Activated T-cell treated with anti-CD3 and anti-CD28 coated beads, Interleukin-2, amount 50 U/mL, for 72 hours (primary cell): ENCODE measurements around the gene PTPN3. TPM values are rescaled to one million over a fixed set of nuclear protein-coding genes. Genes with fewer than 3 reads are reported as not detected.
"Not testable (repeated sequence)": the region's sequence is repeated elsewhere in the genome, so short reads cannot be mapped to it uniquely, and the experiment has no call there.

Experiments
- ATAC-seq, 2 donors: fragments of 150-1000 bp; cut with Tn5 transposase; replicated peaks in 1 of 2; 2 replicates each; pipeline ENCODE4 v1.10.0; 2021; ENCODE audit warnings: moderate library complexity in 2 of 2, mild to moderate bottlenecking in 1 of 2
- DNase-seq, 2 donors: peaks; one replicate each; pipeline ENCODE4 v3.0.0; 2021 to 2022; ENCODE audit warnings: mixed read lengths in 1 of 2
- H3K27ac Mint-ChIP-seq: one replicate; pipeline ENCODE4 v1.8.0; 2022; ENCODE audit warnings: mild to moderate bottlenecking, moderate library complexity, mixed read lengths
- H3K27me3 Mint-ChIP-seq: one replicate; pipeline ENCODE4 v1.8.0; 2022; ENCODE audit warnings: low read depth, mixed read lengths
- H3K36me3 Mint-ChIP-seq, 2 donors: one replicate each; pipeline ENCODE4 v1.8.0; 2022; ENCODE audit warnings: mixed read lengths in 2 of 2, mild to moderate bottlenecking in 1 of 2; ENCODE audit not compliant: insufficient read depth in 2 of 2
- H3K4me1 Mint-ChIP-seq: one replicate; pipeline ENCODE4 v1.8.0; 2022; ENCODE audit warnings: low read depth, mixed read lengths
- H3K4me3 Mint-ChIP-seq, 2 donors: one replicate each; pipeline ENCODE4 v1.8.0; 2022; ENCODE audit warnings: mild to moderate bottlenecking in 2 of 2, mixed read lengths in 2 of 2, moderate library complexity in 2 of 2
- H3K9me3 Mint-ChIP-seq, 2 donors: one replicate each; pipeline ENCODE4 v1.8.0; 2022; ENCODE audit warnings: mixed read lengths in 2 of 2
- total RNA-seq, 2 donors: library from RNA; stranded (reverse); gene quantifications; one replicate each; pipeline ENCODE4 v1.2.3, GENCODE V29; 2022

The PTPN3 gene
- 1 to 10 TPM; 2.7 to 5.4 TPM for total RNA-seq

GRCh38 chr9:109498195-109499092, at the start of gene PTPN3:
TSS of gene PTPN3 (minus strand) at chr9:109498307. CDS start at chr9:109463434, 34,873 bp downstream.
- no peak within 1 kb of the TSS for H3K27ac Mint-ChIP-seq
- peaks cover 74% of the 10 kb centered on the region for H3K27me3 Mint-ChIP-seq
- H3K4me3 Mint-ChIP-seq: peak within 1 kb of the TSS; percentile 7 to 74
- ATAC-seq: peak; percentile 48 to 50
- H3K9me3 Mint-ChIP-seq: no peaks in the 10 kb centered on the region
- peaks cover 10% of the 10 kb centered on the region for H3K4me1 Mint-ChIP-seq
- no peak for DNase-seq
- peaks cover 3 to 5% of the 10 kb centered on the region in 2 donors for H3K36me3 Mint-ChIP-seq

- DNase-seq, H3K36me3 Mint-ChIP-seq, ATAC-seq, H3K4me3 Mint-ChIP-seq, H3K27me3 Mint-ChIP-seq, H3K9me3 Mint-ChIP-seq, H3K4me1 Mint-ChIP-seq, H3K27ac Mint-ChIP-seq: not testable (repeated sequence)
Observed at GRCh38 chr9:109544954-109545353, 46.8 kb upstream of the PTPN3 start.

GRCh38 chr9:109542922-109543321, 44.8 kb upstream of the PTPN3 start:
- Mint-ChIP-seq H3K9me3 (peaks cover 4 to 6% of the 10 kb centered on the region in 2 donors), H3K36me3 (peaks cover 0 to 4% of the 10 kb centered on the region in 2 donors), H3K27ac (no peak overlapping the region), H3K4me3 (no peak overlapping the region), H3K4me1 (no peaks in the 10 kb centered on the region), H3K27me3 (peaks cover 6% of the 10 kb centered on the region)
- DNase-seq (no peak), ATAC-seq (no peak)

GRCh38 chr9:109538346-109538745, 40.2 kb upstream of the PTPN3 start:
- Mint-ChIP-seq H3K27me3 (peaks cover 13% of the 10 kb centered on the region), H3K27ac (no peak overlapping the region), H3K9me3 (no peaks in the 10 kb centered on the region), H3K4me3 (no peak overlapping the region), H3K4me1 (no peaks in the 10 kb centered on the region), H3K36me3 (no peaks in the 10 kb centered on the region)
- ATAC-seq (no peak), DNase-seq (no peak)

GRCh38 chr9:109537288-109537687, 39.2 kb upstream of the PTPN3 start:
- ATAC-seq (no peak), DNase-seq (no peak)
- Mint-ChIP-seq H3K36me3 (no peaks in the 10 kb centered on the region), H3K27ac (no peak overlapping the region), H3K27me3 (peaks cover 13% of the 10 kb centered on the region), H3K9me3 (no peaks in the 10 kb centered on the region), H3K4me1 (no peaks in the 10 kb centered on the region), H3K4me3 (no peak overlapping the region)

- no peak overlapping the region for H3K27ac Mint-ChIP-seq
- H3K27me3 Mint-ChIP-seq: peaks cover 15% of the 10 kb centered on the region
- no peak for DNase-seq
- no peaks in the 10 kb centered on the region for H3K4me1 Mint-ChIP-seq
- H3K4me3 Mint-ChIP-seq: no peak overlapping the region
- H3K9me3 Mint-ChIP-seq: no peaks in the 10 kb centered on the region
- H3K36me3 Mint-ChIP-seq: no peaks in the 10 kb centered on the region
- ATAC-seq: no peak
Observed at GRCh38 chr9:109536859-109537258, 38.8 kb upstream of the PTPN3 start.

GRCh38 chr9:109535365-109535764, 37.3 kb upstream of the PTPN3 start:
- H3K36me3 Mint-ChIP-seq: no peaks in the 10 kb centered on the region
- H3K27me3 Mint-ChIP-seq: peaks cover 19% of the 10 kb centered on the region
- no peak for DNase-seq
- H3K4me1 Mint-ChIP-seq: no peaks in the 10 kb centered on the region
- ATAC-seq: no peak
- no peaks in the 10 kb centered on the region for H3K9me3 Mint-ChIP-seq
- H3K27ac Mint-ChIP-seq: no peak overlapping the region
- H3K4me3 Mint-ChIP-seq: no peak overlapping the region

- Mint-ChIP-seq H3K4me1 (no peaks in the 10 kb centered on the region), H3K27me3 (peaks cover 19% of the 10 kb centered on the region), H3K36me3 (no peaks in the 10 kb centered on the region), H3K9me3 (peaks cover 0 to 2% of the 10 kb centered on the region in 2 donors), H3K27ac (no peak overlapping the region), H3K4me3 (no peak overlapping the region)
- ATAC-seq (no peak), DNase-seq (no peak)
Observed at GRCh38 chr9:109534151-109534550, 36.0 kb upstream of the PTPN3 start.

- H3K36me3 Mint-ChIP-seq, H3K27ac Mint-ChIP-seq, ATAC-seq, DNase-seq, H3K4me1 Mint-ChIP-seq, H3K9me3 Mint-ChIP-seq, H3K4me3 Mint-ChIP-seq: not testable (repeated sequence)
- peaks cover 13% of the 10 kb centered on the region for H3K27me3 Mint-ChIP-seq
Observed at GRCh38 chr9:109532652-109533051, 34.5 kb upstream of the PTPN3 start.

GRCh38 chr9:109522106-109522505, 24.0 kb upstream of the PTPN3 start:
- peaks cover 6% of the 10 kb centered on the region for H3K4me1 Mint-ChIP-seq
- no peak overlapping the region for H3K4me3 Mint-ChIP-seq
- no peak overlapping the region for H3K27ac Mint-ChIP-seq
- no peaks in the 10 kb centered on the region for H3K36me3 Mint-ChIP-seq
- peaks cover 19% of the 10 kb centered on the region for H3K27me3 Mint-ChIP-seq
- H3K9me3 Mint-ChIP-seq: no peaks in the 10 kb centered on the region
- ATAC-seq: no peak
- DNase-seq: no peak

- Mint-ChIP-seq H3K36me3 (no peaks in the 10 kb centered on the region), H3K4me1 (peaks cover 6% of the 10 kb centered on the region), H3K27ac (no peak overlapping the region), H3K9me3 (no peaks in the 10 kb centered on the region), H3K27me3 (peaks cover 23% of the 10 kb centered on the region), H3K4me3 (no peak overlapping the region)
- peak; percentile 49 to 51 for DNase-seq
- ATAC-seq: peak; percentile 70 to 75
Observed at GRCh38 chr9:109520475-109521132, 22.5 kb upstream of the PTPN3 start.

GRCh38 chr9:109519366-109519765, 21.3 kb upstream of the PTPN3 start:
- Mint-ChIP-seq H3K27ac (no peak overlapping the region), H3K4me1 (peaks cover 6% of the 10 kb centered on the region), H3K4me3 (no peak overlapping the region), H3K9me3 (no peaks in the 10 kb centered on the region), H3K27me3 (peaks cover 23% of the 10 kb centered on the region), H3K36me3 (no peaks in the 10 kb centered on the region)
- ATAC-seq: no peak
- no peak for DNase-seq

- H3K4me1 Mint-ChIP-seq: peaks cover 6% of the 10 kb centered on the region
- H3K27me3 Mint-ChIP-seq: peaks cover 23% of the 10 kb centered on the region
- H3K27ac Mint-ChIP-seq: no peak overlapping the region
- no peaks in the 10 kb centered on the region for H3K9me3 Mint-ChIP-seq
- H3K4me3 Mint-ChIP-seq: no peak overlapping the region
- ATAC-seq (no peak), DNase-seq (no peak)
- no peaks in the 10 kb centered on the region for H3K36me3 Mint-ChIP-seq
Observed at GRCh38 chr9:109518621-109519335, 20.7 kb upstream of the PTPN3 start.
